Measurements from ENCODE around the gene LZTR1.
"Not testable (repeated sequence)": the region's sequence is repeated elsewhere in the genome, so short reads cannot be mapped to it uniquely, and the experiment has no call there.

- TF ChIP-seq POLR2A, CTCF (IDR thresholded peaks at IDR 0.05): not testable (repeated sequence)
Observed at GRCh38 chr22:21048448-21048847, 66.4 kb downstream of the LZTR1 start.

All from heart left ventricle (tissue), 13 donors.